Endothelial cell of umbilical vein (primary cell): Measurements from ENCODE around the gene IL10RA. TPM values are rescaled to one million over a fixed set of nuclear protein-coding genes. Genes with fewer than 3 reads are reported as not detected.
A peak's percentile ranks its signal among the peaks of the same experiment; 100 is the strongest.

Source experiments
- BruUV-seq: library from RNA; stranded (reverse); fragments of 400-500 nt; replicated peaks from 2 replicates; lab custom pipeline; 2021; lab: Mats Ljungman, UMichigan
- CTCF ChIA-PET: fragments of 300-600, 350-600 bp; sonication (Branson Sonifier 250); formaldehyde crosslinking; loops from one replicate; lab custom pipeline; 2021; ENCODE audit warnings: antibody characterized with exemption, inconsistent platforms; lab: Charles Lee
- POLR2A ChIA-PET: fragments of 300-600, 350-600 bp; sonication (Branson Sonifier 250); formaldehyde crosslinking; loops from one replicate; lab custom pipeline; 2021; ENCODE audit warnings: antibody characterized with exemption, inconsistent platforms; lab: Charles Lee
- DNase-seq: peaks from one replicate; pipeline ENCODE4 v3.0.0-alpha.2; 2011; ENCODE audit warnings: low read depth, low spot score
- FAIRE-seq: peaks from 2 replicates; lab custom pipeline; 2011; peaks lifted over from hg19 to GRCh38; lab: Jason Lieb, UNC
- H2AFZ ChIP-seq: 2 replicates; pipeline ENCODE4 v1.6.0; 2012; ENCODE audit warnings: low read depth, low read length, control low read depth, inconsistent platforms
- H3K27ac ChIP-seq: 2 replicates; pipeline ENCODE4 v1.5.1; 2011; ENCODE audit warnings: low read depth, mild to moderate bottlenecking, control low read depth, low read length, moderate library complexity; ENCODE audit not compliant: insufficient read depth
- H3K27me3 ChIP-seq, 2 experiments: 2 replicates each; pipeline versions ENCODE4 v1.6.0 to v1.6.1; 2011; ENCODE audit warnings: low read length in 2 of 2, mixed read lengths in 1 of 2; ENCODE audit not compliant: control insufficient read depth in 2 of 2, insufficient read depth in 2 of 2
- H3K36me3 ChIP-seq, 2 experiments: 2 replicates in 1 of 2; 3 replicates in 1 of 2; pipeline ENCODE4 v1.5.1; 2011; ENCODE audit warnings: low read length in 2 of 2, mild to moderate bottlenecking in 1 of 2, moderate library complexity in 1 of 2; ENCODE audit not compliant: control insufficient read depth in 2 of 2, insufficient read depth in 2 of 2; ENCODE audit errors: extremely low read depth in 1 of 2
- H3K4me1 ChIP-seq: 3 replicates; pipeline ENCODE4 v1.5.1; 2011; ENCODE audit warnings: mild to moderate bottlenecking, low read length; ENCODE audit not compliant: control insufficient read depth, insufficient read depth; ENCODE audit errors: extremely low read depth
- H3K4me2 ChIP-seq: 2 replicates; pipeline ENCODE4 v1.6.1; 2011; ENCODE audit warnings: low read length, control low read depth, mixed read lengths; ENCODE audit not compliant: insufficient read depth
- H3K4me3 ChIP-seq, 3 experiments: fragments of 200-600 bp in 1 of 3; sonication (generic), shearing (Covaris generic) in 1 of 3; replicated peaks in 1 of 3; 2 replicates each; pipeline ENCODE4 v1.5.1; 2011 to 2016; ENCODE audit warnings: control low read depth in 3 of 3, low read length in 3 of 3, mild to moderate bottlenecking in 2 of 3, inconsistent platforms in 1 of 3, low read depth in 1 of 3, moderate library complexity in 1 of 3; ENCODE audit not compliant: insufficient read depth in 1 of 3
- H3K79me2 ChIP-seq: 2 replicates; pipeline ENCODE4 v1.6.0; 2012; ENCODE audit warnings: low read length, inconsistent platforms; ENCODE audit not compliant: control insufficient read depth, insufficient read depth
- H3K9ac ChIP-seq: replicated peaks from 2 replicates; pipeline ENCODE3; 2011; ENCODE audit warnings: low read length, control low read depth; ENCODE audit not compliant: insufficient read depth; ENCODE audit errors: extremely low read depth
- H3K9me1 ChIP-seq: replicated peaks from 3 replicates; pipeline ENCODE4 v1.6.0; 2011; ENCODE audit warnings: mild to moderate bottlenecking, low read length; ENCODE audit not compliant: control insufficient read depth, insufficient read depth; ENCODE audit errors: extremely low read depth
- H3K9me3 ChIP-seq: replicated peaks from 2 replicates; pipeline ENCODE4 v1.5.1; 2012; ENCODE audit warnings: low read length, inconsistent platforms; ENCODE audit not compliant: control insufficient read depth, insufficient read depth
- H4K20me1 ChIP-seq: replicated peaks from 2 replicates; pipeline ENCODE3; 2011; ENCODE audit warnings: mild to moderate bottlenecking, low read length; ENCODE audit not compliant: control insufficient read depth, insufficient read depth; ENCODE audit errors: extremely low read depth
- CTCF ChIP-seq, 2 donors: IDR thresholded peaks; 1 replicate in 1 of 2; 2 replicates in 1 of 2; pipeline ENCODE4 v1.5.1; 2011; ENCODE audit warnings: low read length in 2 of 2, mild to moderate bottlenecking in 2 of 2, moderate library complexity in 2 of 2, control low read depth in 1 of 2, inconsistent platforms in 1 of 2, low read depth in 1 of 2; ENCODE audit not compliant: insufficient read depth in 1 of 2; ENCODE audit errors: extremely low read depth in 1 of 2
- EZH2 ChIP-seq: IDR thresholded peaks from 2 replicates; pipeline ENCODE4 v1.6.1; 2012; ENCODE audit warnings: borderline replicate concordance, low read depth, mild to moderate bottlenecking, moderate library complexity, low read length, inconsistent platforms; ENCODE audit not compliant: severe bottlenecking
- FOS ChIP-seq: IDR thresholded peaks from 2 replicates; pipeline ENCODE4 v1.6.1; 2011; ENCODE audit warnings: mild to moderate bottlenecking, low read length, moderate library complexity, borderline replicate concordance; ENCODE audit not compliant: insufficient read depth
- GATA2 ChIP-seq: IDR thresholded peaks from 2 replicates; pipeline ENCODE4 v1.7.0; 2011; ENCODE audit warnings: low read depth, mild to moderate bottlenecking, moderate library complexity, mixed read lengths, low read length; ENCODE audit not compliant: insufficient read length, insufficient read depth
- JUN ChIP-seq: IDR thresholded peaks from 2 replicates; pipeline ENCODE4 v1.6.1; 2011; ENCODE audit warnings: borderline replicate concordance, low read depth; ENCODE audit not compliant: insufficient read length, insufficient read depth
- MAX ChIP-seq: IDR thresholded peaks from 2 replicates; pipeline ENCODE4 v1.6.1; 2011; ENCODE audit not compliant: insufficient read depth, insufficient read length
- MYC ChIP-seq: IDR thresholded peaks from one replicate; pipeline ENCODE4 v1.6.1; 2011; ENCODE audit warnings: mild to moderate bottlenecking, low read depth, low read length
- POLR2A ChIP-seq: IDR thresholded peaks from 2 replicates; pipeline ENCODE4 v1.6.1; 2012; ENCODE audit warnings: low read depth, mild to moderate bottlenecking, control low read depth, low read length
- POLR2AphosphoS5 ChIP-seq: IDR thresholded peaks from 2 replicates; pipeline ENCODE4 v1.6.1; 2012; ENCODE audit warnings: low read depth, mild to moderate bottlenecking, control low read depth, low read length, moderate library complexity; ENCODE audit not compliant: insufficient read depth
- dilution Hi-C: fragments of 300-500 bp; cut with MboI; formaldehyde crosslinking; loops from one replicate; pipeline ENCODE4 v1.15.0; 2019; ENCODE audit warnings: low sequenced_read_pairs; ENCODE audit not compliant: extremely low pct_ligation_motif_present
- intact Hi-C: fragments of 100-400 bp; cut with micrococcal nuclease; formaldehyde crosslinking; loops from one replicate; pipeline ENCODE4 v1.10.0; 2022
- polyA plus RNA-seq, 4 experiments: library from polyadenylated mRNA; depleted of rRNA in 3 of 4; stranded (reverse) in 3 of 4; unstranded in 1 of 4; fragments of >200 nt; gene quantifications; 2 replicates each; pipeline versions ENCODE4 v1.2.1 to v1.2.3, GENCODE V29; 2011 to 2012; ENCODE audit warnings: missing spikeins in 1 of 4
- total RNA-seq: library from RNA; stranded (reverse); gene quantifications from 2 replicates; pipeline ENCODE4 v1.2.3, GENCODE V29; 2021

Gene IL10RA
- total and polyA plus RNA-seq, 2 donors (not counting 3 experiments of a cell fraction or from before 2014, with no cell fraction given) = 0.04 TPM; not detected in 1

GRCh38 chr11:117950301-117950700 lies 35.9 kb upstream of the IL10RA start:
- H3K4me3 ChIP-seq = no peak overlapping the region
- H3K9ac ChIP-seq = no peak overlapping the region
- no peaks in the 10 kb centered on the region for H3K9me1 ChIP-seq
- H4K20me1 ChIP-seq = no peaks in the 10 kb centered on the region
- DNase-seq = no peak
- no peaks in the 10 kb centered on the region for H3K36me3 ChIP-seq
- ChIA-PET POLR2A (no interaction called here), CTCF (interaction anchor here (0.8 to 7.9 kb wide), 7 partner anchors 102 to 524 kb away, joined by 3 to 203 read pairs (median 7); no protein-coding TSS in a partner anchor)
- no TSS peak for BruUV-seq
- TF ChIP-seq CTCF (IDR thresholded peaks at IDR 0.05; ENCODE audit: extremely low read depth in 1 of 2, insufficient read depth in 1 of 2, low read depth in 1 of 2, low read length in 2 of 2) = peak in 1 of 2 donors; percentile 13
- no peak for TF ChIP-seq EZH2
- H3K4me1 ChIP-seq = peaks cover 8% of the 10 kb centered on the region
- H2AFZ ChIP-seq = no peak overlapping the region
- H3K27ac ChIP-seq = no peak overlapping the region
- peaks cover 6 to 10% of the 10 kb centered on the region in 2 experiments for H3K27me3 ChIP-seq
- H3K9me3 ChIP-seq = no peaks in the 10 kb centered on the region
- no peaks in the 10 kb centered on the region for H3K79me2 ChIP-seq
- FAIRE-seq = no peak
- intact Hi-C loops = loop anchor here (1.0 kb wide), 1 partner anchor 103 kb away; no protein-coding TSS in a partner anchor
- no peak overlapping the region for H3K4me2 ChIP-seq
- dilution Hi-C loops = no loop called here

- ChIA-PET POLR2A (no interaction called here), CTCF (interaction anchor here (0.8 to 7.9 kb wide), 8 partner anchors 101 to 525 kb away, joined by 3 to 203 read pairs (median 6); no protein-coding TSS in a partner anchor)
- Histone ChIP-seq H3K79me2 (no peaks in the 10 kb centered on the region), H3K9ac (no peak overlapping the region), H3K4me2 (no peak overlapping the region), H3K9me3 (no peaks in the 10 kb centered on the region), H3K9me1 (no peaks in the 10 kb centered on the region), H3K27me3 (peaks cover 12 to 14% of the 10 kb centered on the region in 2 experiments), H3K4me3 (no peak overlapping the region), H4K20me1 (no peaks in the 10 kb centered on the region), H3K36me3 (no peaks in the 10 kb centered on the region), H3K4me1 (peaks cover 5% of the 10 kb centered on the region), H2AFZ (no peak overlapping the region), H3K27ac (no peak overlapping the region)
- DNase-seq = no peak
- no peak for TF ChIP-seq GATA2
- TF ChIP-seq MYC = no peak
- TF ChIP-seq CTCF (IDR thresholded peaks at IDR 0.05; ENCODE audit: extremely low read depth in 1 of 2, insufficient read depth in 1 of 2, low read depth in 1 of 2, low read length in 2 of 2) = no peak
- no peak for TF ChIP-seq EZH2
- TF ChIP-seq MAX = no peak
- TF ChIP-seq POLR2A = no peak
- TF ChIP-seq FOS = no peak
- TF ChIP-seq POLR2AphosphoS5 = no peak
- TF ChIP-seq JUN = no peak
- no peak for FAIRE-seq
- no TSS peak for BruUV-seq
- intact Hi-C loops = loop anchor here (1.0 kb wide), 1 partner anchor 102 kb away; no protein-coding TSS in a partner anchor
- dilution Hi-C loops = no loop called here
Observed at GRCh38 chr11:117950993-117951961, 34.9 kb upstream of the IL10RA start.
